Chondrocyte (in vitro differentiated cells): ENCODE measurements around the gene CCN5. TPM values are rescaled to one million over a fixed set of nuclear protein-coding genes. Genes with fewer than 3 reads are reported as not detected.
"Not testable (repeated sequence)": the region's sequence is repeated elsewhere in the genome, so short reads cannot be mapped to it uniquely, and the experiment has no call there.

ENCODE experiments used
- DNase-seq: peaks from one replicate; pipeline ENCODE4 v3.0.0; 2021; ENCODE audit warnings: mixed read lengths, low spot score
- H3K27ac Mint-ChIP-seq: one replicate; pipeline ENCODE4 v1.8.0; 2021; ENCODE audit warnings: mild to moderate bottlenecking, moderate library complexity, mixed read lengths; ENCODE audit not compliant: unreplicated experiment
- H3K27me3 Mint-ChIP-seq: 2 replicates; pipeline ENCODE4 v1.8.0; 2021; ENCODE audit warnings: low read depth, mixed read lengths
- H3K36me3 Mint-ChIP-seq: 2 replicates; pipeline ENCODE4 v1.8.0; 2021; ENCODE audit warnings: low read depth, mixed read lengths
- H3K4me1 Mint-ChIP-seq: 2 replicates; pipeline ENCODE4 v1.8.0; 2021; ENCODE audit warnings: low read depth, mild to moderate bottlenecking, mixed read lengths
- H3K4me3 Mint-ChIP-seq: one replicate; pipeline ENCODE4 v1.8.0; 2021; ENCODE audit warnings: mild to moderate bottlenecking, moderate library complexity, mixed read lengths; ENCODE audit not compliant: unreplicated experiment
- H3K9me3 Mint-ChIP-seq: 2 replicates; pipeline ENCODE4 v1.8.0; 2021; ENCODE audit warnings: low read depth, mixed read lengths
- total RNA-seq: library from RNA; stranded (reverse); gene quantifications from 3 replicates; pipeline ENCODE4 v1.2.1, GENCODE V29; 2021
- TF ChIP-seq, protein P1 (sequence below): fragments of 200-600 bp; sonication (generic); IDR thresholded peaks from 2 replicates; pipeline ENCODE4 v1.5.0; 2021; ENCODE audit warnings: antibody characterized with exemption, mild to moderate bottlenecking, moderate library complexity

CCN5 gene
- total RNA-seq, 1 donor from 2014 or later, result 1.7 TPM

DNA sequence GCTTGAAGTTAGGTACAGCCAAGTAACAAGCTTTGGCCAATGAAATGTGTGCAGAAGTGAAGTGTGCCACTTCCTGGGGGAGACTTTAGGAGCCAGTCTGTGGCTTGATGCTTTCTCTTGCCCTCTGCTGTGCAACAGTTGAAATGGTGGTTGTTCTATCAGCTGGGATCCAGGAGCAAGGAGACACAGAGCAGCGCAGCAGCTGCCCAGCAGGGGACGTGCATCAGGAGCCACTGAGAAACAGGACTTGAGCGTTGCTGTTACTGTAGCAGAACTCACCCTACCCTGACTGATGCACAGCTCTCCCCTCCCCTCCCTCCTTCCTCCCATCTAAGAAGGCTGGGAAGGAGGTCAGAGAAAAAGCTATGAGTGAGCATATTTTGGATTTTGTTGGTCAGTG is 18.9 kb upstream of the CCN5 start:
- Mint-ChIP-seq H3K36me3 (no peaks in the 10 kb centered on the region), H3K4me1 (peaks cover 82% of the 10 kb centered on the region), H3K27me3 (no peaks in the 10 kb centered on the region), H3K9me3 (peaks cover 4% of the 10 kb centered on the region), H3K27ac (peak overlapping the region; percentile 87), H3K4me3 (no peak overlapping the region)
- TF ChIP-seq, protein P1, sequence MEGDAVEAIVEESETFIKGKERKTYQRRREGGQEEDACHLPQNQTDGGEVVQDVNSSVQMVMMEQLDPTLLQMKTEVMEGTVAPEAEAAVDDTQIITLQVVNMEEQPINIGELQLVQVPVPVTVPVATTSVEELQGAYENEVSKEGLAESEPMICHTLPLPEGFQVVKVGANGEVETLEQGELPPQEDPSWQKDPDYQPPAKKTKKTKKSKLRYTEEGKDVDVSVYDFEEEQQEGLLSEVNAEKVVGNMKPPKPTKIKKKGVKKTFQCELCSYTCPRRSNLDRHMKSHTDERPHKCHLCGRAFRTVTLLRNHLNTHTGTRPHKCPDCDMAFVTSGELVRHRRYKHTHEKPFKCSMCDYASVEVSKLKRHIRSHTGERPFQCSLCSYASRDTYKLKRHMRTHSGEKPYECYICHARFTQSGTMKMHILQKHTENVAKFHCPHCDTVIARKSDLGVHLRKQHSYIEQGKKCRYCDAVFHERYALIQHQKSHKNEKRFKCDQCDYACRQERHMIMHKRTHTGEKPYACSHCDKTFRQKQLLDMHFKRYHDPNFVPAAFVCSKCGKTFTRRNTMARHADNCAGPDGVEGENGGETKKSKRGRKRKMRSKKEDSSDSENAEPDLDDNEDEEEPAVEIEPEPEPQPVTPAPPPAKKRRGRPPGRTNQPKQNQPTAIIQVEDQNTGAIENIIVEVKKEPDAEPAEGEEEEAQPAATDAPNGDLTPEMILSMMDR, result no peak
- no peak for DNase-seq

GRCh38 chr20:44697041-44697440 is 18.1 kb upstream of the CCN5 start:
- H3K36me3 Mint-ChIP-seq, result not testable (repeated sequence)

GRCh38 chr20:44698351-44698750 is 16.8 kb upstream of the CCN5 start:
- TF ChIP-seq, protein P1, result no peak
- Mint-ChIP-seq H3K36me3 (no peaks in the 10 kb centered on the region), H3K4me3 (no peak overlapping the region), H3K9me3 (no peaks in the 10 kb centered on the region), H3K27me3 (no peaks in the 10 kb centered on the region), H3K27ac (peak overlapping the region; percentile 45), H3K4me1 (peaks cover 80% of the 10 kb centered on the region)
- DNase-seq, result no peak

More at GRCh38 chr20:44697041-44697440, 18.1 kb upstream of the CCN5 start:
- H3K4me3 Mint-ChIP-seq, H3K9me3 Mint-ChIP-seq, H3K27me3 Mint-ChIP-seq, DNase-seq: not testable (repeated sequence)
- H3K4me1 Mint-ChIP-seq, result peaks cover 80% of the 10 kb centered on the region
- peak overlapping the region; percentile 59 for H3K27ac Mint-ChIP-seq

- no peaks in the 10 kb centered on the region for H3K9me3 Mint-ChIP-seq
- no peak for DNase-seq
- no peaks in the 10 kb centered on the region for H3K27me3 Mint-ChIP-seq
- no peak overlapping the region for H3K4me3 Mint-ChIP-seq
- H3K27ac Mint-ChIP-seq, result no peak overlapping the region
- H3K36me3 Mint-ChIP-seq, result no peaks in the 10 kb centered on the region
- TF ChIP-seq, protein P1, result no peak
- peaks cover 84% of the 10 kb centered on the region for H3K4me1 Mint-ChIP-seq
Observed at GRCh38 chr20:44700306-44700705, 14.9 kb upstream of the CCN5 start.

GRCh38 chr20:44701118-44701857 is 13.9 kb upstream of the CCN5 start:
- Mint-ChIP-seq H3K4me3 (no peak overlapping the region), H3K9me3 (no peaks in the 10 kb centered on the region), H3K27ac (no peak overlapping the region), H3K27me3 (no peaks in the 10 kb centered on the region), H3K36me3 (no peaks in the 10 kb centered on the region), H3K4me1 (peaks cover 81% of the 10 kb centered on the region)
- DNase-seq, result no peak
- TF ChIP-seq, protein P1, result peak; percentile 8

- no peaks in the 10 kb centered on the region for H3K27me3 Mint-ChIP-seq
- TF ChIP-seq, protein P1, result no peak
- no peaks in the 10 kb centered on the region for H3K36me3 Mint-ChIP-seq
- no peak overlapping the region for H3K4me3 Mint-ChIP-seq
- DNase-seq, result no peak
- no peak overlapping the region for H3K27ac Mint-ChIP-seq
- H3K9me3 Mint-ChIP-seq, result no peaks in the 10 kb centered on the region
- peaks cover 81% of the 10 kb centered on the region for H3K4me1 Mint-ChIP-seq
Observed at GRCh38 chr20:44701858-44702256, 13.3 kb upstream of the CCN5 start.
